Vein endothelial cell (primary cell): ENCODE data around the gene INSM1. TPM values are rescaled to one million over a fixed set of nuclear protein-coding genes. Genes with fewer than 3 reads are reported as not detected.

Experiments used
- total RNA-seq: library from RNA; depleted of rRNA; stranded (reverse); fragments of >200 nt; gene quantifications from 2 replicates; pipeline ENCODE4 v1.2.3, GENCODE V29; 2012

INSM1 gene, protein sequence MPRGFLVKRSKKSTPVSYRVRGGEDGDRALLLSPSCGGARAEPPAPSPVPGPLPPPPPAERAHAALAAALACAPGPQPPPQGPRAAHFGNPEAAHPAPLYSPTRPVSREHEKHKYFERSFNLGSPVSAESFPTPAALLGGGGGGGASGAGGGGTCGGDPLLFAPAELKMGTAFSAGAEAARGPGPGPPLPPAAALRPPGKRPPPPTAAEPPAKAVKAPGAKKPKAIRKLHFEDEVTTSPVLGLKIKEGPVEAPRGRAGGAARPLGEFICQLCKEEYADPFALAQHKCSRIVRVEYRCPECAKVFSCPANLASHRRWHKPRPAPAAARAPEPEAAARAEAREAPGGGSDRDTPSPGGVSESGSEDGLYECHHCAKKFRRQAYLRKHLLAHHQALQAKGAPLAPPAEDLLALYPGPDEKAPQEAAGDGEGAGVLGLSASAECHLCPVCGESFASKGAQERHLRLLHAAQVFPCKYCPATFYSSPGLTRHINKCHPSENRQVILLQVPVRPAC
- not detected in 2 replicates for total RNA-seq

DNA sequence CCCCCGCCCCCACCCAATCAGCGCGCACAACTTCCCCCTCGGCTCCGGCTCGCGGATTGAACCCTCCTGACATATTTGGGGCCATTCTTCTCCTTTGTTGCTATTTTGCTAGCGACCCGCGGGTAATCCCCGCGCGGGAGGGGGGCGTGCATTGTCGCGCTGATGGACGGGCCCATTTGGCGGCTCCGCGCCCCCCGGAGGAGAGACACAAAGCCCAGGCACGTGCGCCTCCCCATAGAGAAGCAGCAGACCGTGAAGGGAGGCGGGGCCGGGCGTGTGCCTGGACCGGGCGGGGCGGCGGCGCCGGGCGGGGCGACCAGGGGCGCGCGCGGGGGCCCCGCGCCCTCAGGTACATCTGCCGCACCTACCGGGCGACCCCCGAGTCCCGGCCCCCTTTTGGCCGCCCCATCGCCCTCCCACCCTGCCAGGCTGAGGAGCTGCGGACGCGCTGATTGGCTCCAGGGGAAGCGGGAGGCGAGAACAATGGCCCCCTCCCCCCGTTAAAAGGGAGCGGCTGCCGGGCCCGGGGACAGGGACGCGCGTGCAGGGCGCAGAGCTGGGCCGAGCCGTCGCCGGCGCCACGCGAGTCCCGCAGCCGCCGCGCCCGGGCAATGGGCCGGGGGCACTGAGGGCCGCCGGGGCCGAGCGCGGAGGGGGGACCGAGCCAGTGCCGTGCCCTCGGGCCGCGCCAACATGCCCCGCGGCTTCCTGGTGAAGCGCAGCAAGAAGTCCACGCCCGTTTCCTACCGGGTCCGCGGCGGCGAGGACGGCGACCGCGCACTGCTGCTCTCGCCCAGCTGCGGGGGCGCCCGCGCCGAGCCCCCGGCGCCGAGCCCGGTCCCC is at the start of gene INSM1:
Gene INSM1 (plus strand): TSS at position 530 of the 843 bp plus-strand sequence. CDS start 164 bp downstream, at position 694.

